ENCODE results near the gene TPK1.
"Not testable (repeated sequence)": the region's sequence is repeated elsewhere in the genome, so short reads cannot be mapped to it uniquely, and the experiment has no call there.

The TPK1 gene

GRCh38 chr7:144784441-144784840, 51.4 kb downstream of the TPK1 start:
- no peak overlapping the region for H2BK12ac ChIP-seq (ENCODE audit: low read length in 2 of 2)
- no peak overlapping the region for H2BK15ac ChIP-seq (ENCODE audit: low read depth, poor library complexity, severe bottlenecking)
- no peaks in the 10 kb centered on the region for H3K4me1 ChIP-seq (ENCODE audit: control insufficient read depth, insufficient read depth, low read depth, low read length)
- no peak overlapping the region for H4K91ac ChIP-seq (ENCODE audit: low read length)
- no peak overlapping the region for H2AFZ ChIP-seq (ENCODE audit: low read depth, low read length)
- H3K9me3 ChIP-seq (ENCODE audit: control insufficient read depth, low read length), result no peaks in the 10 kb centered on the region
- no peak overlapping the region for H3K4me3 ChIP-seq (ENCODE audit: insufficient read depth in 1 of 2, low read depth in 1 of 2, low read length in 2 of 2)
- no peak for DNase-seq
- H3K18ac ChIP-seq (ENCODE audit: low read depth in 1 of 2, low read length in 2 of 2), result no peak overlapping the region
- no peaks in the 10 kb centered on the region for H3K27me3 ChIP-seq (ENCODE audit: control insufficient read depth in 1 of 2, insufficient read depth in 1 of 2, low read length in 2 of 2)
- H2BK120ac ChIP-seq (ENCODE audit: low read depth, low read length), result no peak overlapping the region
- no peak overlapping the region for H3K14ac ChIP-seq (ENCODE audit: low read length in 2 of 2)
- no peak overlapping the region for H3K27ac ChIP-seq (ENCODE audit: low read length, poor library complexity, severe bottlenecking)
- H3K79me1 ChIP-seq (replicated peaks; ENCODE audit: low read length, poor library complexity, severe bottlenecking), result no peaks in the 10 kb centered on the region
- H2BK5ac ChIP-seq (ENCODE audit: low read depth, low read length, poor library complexity, severe bottlenecking), result no peak overlapping the region
- no peak overlapping the region for H3K4ac ChIP-seq (ENCODE audit: low read depth in 1 of 2, low read length in 2 of 2)
- no peak overlapping the region for H3K4me2 ChIP-seq (ENCODE audit: low read length, poor library complexity, severe bottlenecking)
- H4K8ac ChIP-seq (ENCODE audit: low read length), result no peak overlapping the region
- H2AK5ac ChIP-seq (ENCODE audit: low read length, severe bottlenecking), result no peak overlapping the region
- WGBS, result no CpG with 5 or more reads among the region's 2 CpGs
- H3K9ac ChIP-seq (ENCODE audit: low read length), result no peak overlapping the region
- no peak overlapping the region for H3K23ac ChIP-seq (ENCODE audit: low read length in 2 of 2)
- no peaks in the 10 kb centered on the region for H3K36me3 ChIP-seq (ENCODE audit: control insufficient read depth in 1 of 2, insufficient read depth in 2 of 2, low read depth in 1 of 2, low read length in 2 of 2)

GRCh38 chr7:144782883-144783282, 53.0 kb downstream of the TPK1 start:
- Histone ChIP-seq H3K18ac (ENCODE audit: low read depth in 1 of 2, low read length in 2 of 2) (no peak overlapping the region), H2BK120ac (ENCODE audit: low read depth, low read length) (no peak overlapping the region), H3K36me3 (ENCODE audit: control insufficient read depth in 1 of 2, insufficient read depth in 2 of 2, low read depth in 1 of 2, low read length in 2 of 2) (no peaks in the 10 kb centered on the region), H2AFZ (ENCODE audit: low read depth, low read length) (no peak overlapping the region), H4K8ac (ENCODE audit: low read length) (no peak overlapping the region), H3K79me1 (replicated peaks; ENCODE audit: low read length, poor library complexity, severe bottlenecking) (no peaks in the 10 kb centered on the region), H3K23ac (ENCODE audit: low read length in 2 of 2) (no peak overlapping the region), H3K4me2 (ENCODE audit: low read length, poor library complexity, severe bottlenecking) (no peak overlapping the region), H3K4me3 (ENCODE audit: insufficient read depth in 1 of 2, low read depth in 1 of 2, low read length in 2 of 2) (no peak overlapping the region), H3K27me3 (ENCODE audit: control insufficient read depth in 1 of 2, insufficient read depth in 1 of 2, low read length in 2 of 2) (no peaks in the 10 kb centered on the region), H3K27ac (ENCODE audit: low read length, poor library complexity, severe bottlenecking) (no peak overlapping the region), H3K9me3 (ENCODE audit: control insufficient read depth, low read length) (no peaks in the 10 kb centered on the region), H2AK5ac (ENCODE audit: low read length, severe bottlenecking) (no peak overlapping the region), H4K91ac (ENCODE audit: low read length) (no peak overlapping the region), H2BK5ac (ENCODE audit: low read depth, low read length, poor library complexity, severe bottlenecking) (no peak overlapping the region), H3K14ac (ENCODE audit: low read length in 2 of 2) (no peak overlapping the region), H2BK15ac (ENCODE audit: low read depth, poor library complexity, severe bottlenecking) (no peak overlapping the region), H2BK12ac (ENCODE audit: low read length in 2 of 2) (no peak overlapping the region), H3K4me1 (ENCODE audit: control insufficient read depth, insufficient read depth, low read depth, low read length) (no peaks in the 10 kb centered on the region), H3K9ac (ENCODE audit: low read length) (no peak overlapping the region), H3K4ac (ENCODE audit: low read depth in 1 of 2, low read length in 2 of 2) (no peak overlapping the region)
- no CpG with 5 or more reads among the region's 1 CpG for WGBS
- DNase-seq, result no peak

DNA sequence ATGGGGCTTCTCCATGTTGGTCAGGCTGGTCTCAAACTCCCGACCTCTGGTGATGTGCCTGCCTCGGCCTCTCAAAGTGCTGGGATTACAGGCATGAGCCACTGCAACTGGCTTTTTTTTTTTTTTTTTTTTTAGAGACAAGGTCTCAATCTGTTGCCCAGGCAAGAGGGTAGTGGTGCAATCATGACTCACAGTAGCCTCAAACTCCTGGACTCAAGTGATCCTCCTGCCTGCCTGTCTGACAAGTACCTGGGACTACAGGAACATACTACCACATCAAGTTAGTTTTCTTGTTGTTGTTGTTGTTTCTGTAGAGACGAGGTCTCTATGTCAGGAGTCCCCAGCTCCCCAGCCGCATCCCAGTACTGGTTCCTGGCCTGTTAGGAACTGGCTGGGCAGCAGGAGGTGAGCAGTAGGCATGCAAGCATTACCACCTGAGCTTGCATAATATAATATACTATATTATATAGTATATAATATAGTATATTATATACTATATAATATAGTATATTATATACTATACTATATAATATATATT, 55.7 kb downstream of the TPK1 start:
- H3K18ac ChIP-seq (ENCODE audit: low read depth in 1 of 2, low read length in 2 of 2), result no peak overlapping the region
- H3K9ac ChIP-seq (ENCODE audit: low read length), result no peak overlapping the region
- H2BK15ac ChIP-seq (ENCODE audit: low read depth, poor library complexity, severe bottlenecking), result no peak overlapping the region
- no peaks in the 10 kb centered on the region for H3K27me3 ChIP-seq (ENCODE audit: control insufficient read depth in 1 of 2, insufficient read depth in 1 of 2, low read length in 2 of 2)
- H3K79me1 ChIP-seq (replicated peaks; ENCODE audit: low read length, poor library complexity, severe bottlenecking), result no peaks in the 10 kb centered on the region
- H3K4me1 ChIP-seq (ENCODE audit: control insufficient read depth, insufficient read depth, low read depth, low read length), result no peaks in the 10 kb centered on the region
- 95% methylated on average over 2 of the region's 4 CpGs for WGBS
- no peak overlapping the region for H4K91ac ChIP-seq (ENCODE audit: low read length)
- no peak overlapping the region for H2AFZ ChIP-seq (ENCODE audit: low read depth, low read length)
- H2BK12ac ChIP-seq (ENCODE audit: low read length in 2 of 2), result no peak overlapping the region
- no peaks in the 10 kb centered on the region for H3K36me3 ChIP-seq (ENCODE audit: control insufficient read depth in 1 of 2, insufficient read depth in 2 of 2, low read depth in 1 of 2, low read length in 2 of 2)
- H4K8ac ChIP-seq (ENCODE audit: low read length), result no peak overlapping the region
- H2AK5ac ChIP-seq (ENCODE audit: low read length, severe bottlenecking), result no peak overlapping the region
- no peak overlapping the region for H3K23ac ChIP-seq (ENCODE audit: low read length in 2 of 2)
- no peak overlapping the region for H3K4ac ChIP-seq (ENCODE audit: low read depth in 1 of 2, low read length in 2 of 2)
- H2BK120ac ChIP-seq (ENCODE audit: low read depth, low read length), result no peak overlapping the region
- DNase-seq, result no peak
- H3K4me2 ChIP-seq (ENCODE audit: low read length, poor library complexity, severe bottlenecking), result no peak overlapping the region
- no peak overlapping the region for H2BK5ac ChIP-seq (ENCODE audit: low read depth, low read length, poor library complexity, severe bottlenecking)
- no peaks in the 10 kb centered on the region for H3K9me3 ChIP-seq (ENCODE audit: control insufficient read depth, low read length)
- no peak overlapping the region for H3K27ac ChIP-seq (ENCODE audit: low read length, poor library complexity, severe bottlenecking)
- H3K4me3 ChIP-seq (ENCODE audit: insufficient read depth in 1 of 2, low read depth in 1 of 2, low read length in 2 of 2), result no peak overlapping the region
- H3K14ac ChIP-seq (ENCODE audit: low read length in 2 of 2), result no peak overlapping the region

DNA sequence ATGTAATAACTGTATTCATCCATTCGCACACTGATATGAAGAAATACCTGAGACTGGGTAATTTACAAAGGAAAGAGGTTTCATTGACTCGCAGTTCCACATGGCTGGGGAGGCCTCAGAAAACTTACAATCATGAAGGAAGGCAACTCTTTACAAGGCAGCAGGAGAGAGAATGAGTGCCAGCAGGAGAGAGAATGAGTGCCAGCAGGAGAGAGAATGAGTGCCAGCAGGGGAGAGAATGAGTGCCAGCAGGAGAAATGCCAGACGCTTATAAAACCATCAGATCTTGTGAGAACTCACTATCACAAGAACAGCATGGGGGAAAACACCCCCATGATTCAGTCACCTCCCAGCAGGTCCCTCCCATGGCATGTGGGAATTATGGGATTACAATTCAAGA, 58.0 kb downstream of the TPK1 start:
- not testable (repeated sequence) for H2BK12ac ChIP-seq (ENCODE audit: low read length in 2 of 2); H3K18ac ChIP-seq (ENCODE audit: low read depth in 1 of 2, low read length in 2 of 2); H3K9ac ChIP-seq (ENCODE audit: low read length); H3K4me1 ChIP-seq (ENCODE audit: control insufficient read depth, insufficient read depth, low read depth, low read length); H2AFZ ChIP-seq (ENCODE audit: low read depth, low read length); H3K36me3 ChIP-seq (ENCODE audit: control insufficient read depth in 1 of 2, insufficient read depth in 2 of 2, low read depth in 1 of 2, low read length in 2 of 2); H3K4me3 ChIP-seq (ENCODE audit: insufficient read depth in 1 of 2, low read depth in 1 of 2, low read length in 2 of 2); H3K4me2 ChIP-seq (ENCODE audit: low read length, poor library complexity, severe bottlenecking); H2BK15ac ChIP-seq (ENCODE audit: low read depth, poor library complexity, severe bottlenecking); H3K79me1 ChIP-seq (replicated peaks; ENCODE audit: low read length, poor library complexity, severe bottlenecking); DNase-seq; H3K14ac ChIP-seq (ENCODE audit: low read length in 2 of 2); H3K9me3 ChIP-seq (ENCODE audit: control insufficient read depth, low read length); H2AK5ac ChIP-seq (ENCODE audit: low read length, severe bottlenecking); H3K27ac ChIP-seq (ENCODE audit: low read length, poor library complexity, severe bottlenecking); H3K4ac ChIP-seq (ENCODE audit: low read depth in 1 of 2, low read length in 2 of 2); H2BK120ac ChIP-seq (ENCODE audit: low read depth, low read length); H4K91ac ChIP-seq (ENCODE audit: low read length); H4K8ac ChIP-seq (ENCODE audit: low read length); H2BK5ac ChIP-seq (ENCODE audit: low read depth, low read length, poor library complexity, severe bottlenecking); H3K23ac ChIP-seq (ENCODE audit: low read length in 2 of 2); H3K27me3 ChIP-seq (ENCODE audit: control insufficient read depth in 1 of 2, insufficient read depth in 1 of 2, low read length in 2 of 2)
- WGBS, result 90% methylated on average over 2 of the region's 3 CpGs

Data from mesenchymal stem cell (in vitro differentiated cells and primary cell).